HepG2 (cell line): ENCODE data around the gene GPR156.

Source experiments
- CBFB ChIP-seq: sonication (generic); formaldehyde crosslinking; IDR thresholded peaks from 2 replicates; pipeline ENCODE4 v1.4.0; 2020; ENCODE audit warnings: missing genetic modification reagents
- MXD3 ChIP-seq: IDR thresholded peaks from 2 replicates; pipeline ENCODE4 v1.6.1; 2016; ENCODE audit warnings: mild to moderate bottlenecking, missing biosample characterization, missing genetic modification reagents
- NR0B2 ChIP-seq: sonication (generic); formaldehyde crosslinking; IDR thresholded peaks from 2 replicates; pipeline ENCODE4 v1.4.0; 2020; ENCODE audit warnings: mild to moderate bottlenecking, missing genetic modification reagents
- RBFOX2 ChIP-seq: fragments of 200-400 bp; formaldehyde crosslinking; IDR thresholded peaks from 2 replicates; pipeline ENCODE4 v1.6.1; 2017; ENCODE audit warnings: low read depth, mild to moderate bottlenecking, low read length
- RBM22 ChIP-seq: fragments of 200-400 bp; formaldehyde crosslinking; optimal IDR thresholded peaks from 2 replicates; pipeline ENCODE3; 2017; ENCODE audit warnings: mild to moderate bottlenecking, low read length, moderate library complexity
- SNAPC2 ChIP-seq: sonication (generic); formaldehyde crosslinking; IDR thresholded peaks from 2 replicates; pipeline ENCODE4 v1.8.1; 2022; ENCODE audit warnings: mild to moderate bottlenecking, missing genetic modification reagents
- SRSF1 ChIP-seq: fragments of 200-400 bp; formaldehyde crosslinking; optimal IDR thresholded peaks from 2 replicates; pipeline ENCODE3; 2017; ENCODE audit warnings: mild to moderate bottlenecking, low read depth, low read length, moderate library complexity
- ZFP1 ChIP-seq: IDR thresholded peaks from 2 replicates; pipeline ENCODE4 v1.6.1; 2016
- ZNF558 ChIP-seq: sonication (generic); formaldehyde crosslinking; IDR thresholded peaks from 2 replicates; pipeline ENCODE4 v1.9.0; 2022; ENCODE audit warnings: mild to moderate bottlenecking, missing genetic modification reagents, borderline replicate concordance
- TF ChIP-seq, protein P1 (sequence below): sonication (generic); formaldehyde crosslinking; IDR thresholded peaks from 2 replicates; pipeline ENCODE4 v1.4.0; 2020; ENCODE audit warnings: missing genetic modification reagents

DNA sequence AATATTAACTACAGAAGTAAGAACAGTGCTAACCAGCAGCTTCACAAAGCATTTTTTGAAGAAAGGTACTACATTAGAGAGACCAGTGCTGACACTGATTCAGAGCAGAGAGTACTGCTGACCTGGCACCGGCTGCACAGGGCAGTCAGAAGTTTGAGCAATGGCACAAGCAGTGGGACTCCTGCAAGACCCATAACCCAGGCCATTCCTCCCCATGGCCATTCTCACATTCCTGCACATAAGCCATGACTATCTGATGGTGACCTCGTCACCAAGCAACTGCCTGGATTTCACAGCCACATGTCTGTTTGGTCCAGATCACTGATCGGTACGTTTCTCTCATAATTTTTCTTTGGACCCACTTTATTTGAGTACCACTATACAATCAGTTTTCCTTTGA lies 88.7 kb downstream of the GPR156 start:
- TF ChIP-seq RBFOX2 (no peak), RBM22 (no peak), CBFB (CRISPR knock-in tag) (no peak), SRSF1 (no peak), ZNF558 (CRISPR knock-in tag) (no peak), MXD3 (CRISPR knock-in tag) (no peak), SNAPC2 (CRISPR knock-in tag) (no peak), ZFP1 (no peak), NR0B2 (CRISPR knock-in tag) (no peak)
- TF ChIP-seq, protein P1, sequence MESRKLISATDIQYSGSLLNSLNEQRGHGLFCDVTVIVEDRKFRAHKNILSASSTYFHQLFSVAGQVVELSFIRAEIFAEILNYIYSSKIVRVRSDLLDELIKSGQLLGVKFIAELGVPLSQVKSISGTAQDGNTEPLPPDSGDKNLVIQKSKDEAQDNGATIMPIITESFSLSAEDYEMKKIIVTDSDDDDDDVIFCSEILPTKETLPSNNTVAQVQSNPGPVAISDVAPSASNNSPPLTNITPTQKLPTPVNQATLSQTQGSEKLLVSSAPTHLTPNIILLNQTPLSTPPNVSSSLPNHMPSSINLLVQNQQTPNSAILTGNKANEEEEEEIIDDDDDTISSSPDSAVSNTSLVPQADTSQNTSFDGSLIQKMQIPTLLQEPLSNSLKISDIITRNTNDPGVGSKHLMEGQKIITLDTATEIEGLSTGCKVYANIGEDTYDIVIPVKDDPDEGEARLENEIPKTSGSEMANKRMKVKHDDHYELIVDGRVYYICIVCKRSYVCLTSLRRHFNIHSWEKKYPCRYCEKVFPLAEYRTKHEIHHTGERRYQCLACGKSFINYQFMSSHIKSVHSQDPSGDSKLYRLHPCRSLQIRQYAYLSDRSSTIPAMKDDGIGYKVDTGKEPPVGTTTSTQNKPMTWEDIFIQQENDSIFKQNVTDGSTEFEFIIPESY (CRISPR knock-in tag), result no peak
